IMR-90 (cell line): Measurements from ENCODE around the gene SRCAP. TPM values are rescaled to one million over a fixed set of nuclear protein-coding genes. Genes with fewer than 3 reads are reported as not detected.

ENCODE experiments used
- ATAC-seq: fragments of 200-7000 bp; cut with Tn5 transposase; 2 replicates; pipeline ENCODE4 v1.9.1; 2020; ENCODE audit warnings: low read depth, mild to moderate bottlenecking, moderate library complexity
- BruUV-seq: library from RNA; stranded (reverse); fragments of 400-500 nt; replicated peaks from 2 replicates; lab custom pipeline; 2021; lab: Mats Ljungman, UMichigan
- CTCF ChIA-PET: fragments of 300-600 bp; formaldehyde crosslinking; extraction: SDS; loops from one replicate; lab custom pipeline; 2021; ENCODE audit warnings: antibody characterized with exemption; lab: Yijun Ruan, JAX
- POLR2A ChIA-PET: fragments of 300-600 bp; sonication (Branson Sonifier 250); formaldehyde crosslinking; loops from one replicate; lab custom pipeline; 2022; ENCODE audit warnings: antibody characterized with exemption; ENCODE audit not compliant: unreplicated experiment; lab: Charles Lee
- DNase-seq: peaks from one replicate; pipeline ENCODE4 v3.0.0; 2013
- H2AFZ ChIP-seq: replicated peaks from 2 replicates; pipeline ENCODE3; 2013; ENCODE audit warnings: low read length, mild to moderate bottlenecking; ENCODE audit not compliant: poor library complexity
- H2AK5ac ChIP-seq: 2 replicates; pipeline ENCODE4 v1.6.1; 2013; ENCODE audit warnings: low read depth, low read length, inconsistent platforms
- H2AK9ac ChIP-seq: replicated peaks from 2 replicates; pipeline ENCODE3; 2013; ENCODE audit warnings: mild to moderate bottlenecking, low read depth, low read length, moderate library complexity; ENCODE audit not compliant: poor library complexity
- H2BK120ac ChIP-seq: 2 replicates; pipeline ENCODE4 v1.6.1; 2013; ENCODE audit warnings: low read depth, low read length, inconsistent platforms
- H2BK15ac ChIP-seq: 3 replicates; pipeline ENCODE4 v1.6.1; 2013; ENCODE audit warnings: low read depth, low read length, inconsistent platforms
- H2BK20ac ChIP-seq: 2 replicates; pipeline ENCODE4 v1.6.1; 2013; ENCODE audit warnings: low read depth, mild to moderate bottlenecking, inconsistent platforms, low read length, moderate library complexity
- H2BK5ac ChIP-seq: 2 replicates; pipeline ENCODE4 v1.6.1; 2013; ENCODE audit warnings: mild to moderate bottlenecking, low read depth, low read length, inconsistent platforms; ENCODE audit not compliant: poor library complexity, severe bottlenecking
- H3K14ac ChIP-seq: replicated peaks from 2 replicates; pipeline ENCODE4 v1.6.1; 2013; ENCODE audit warnings: low read depth, low read length, inconsistent platforms
- H3K18ac ChIP-seq: 2 replicates; pipeline ENCODE4 v1.6.1; 2013; ENCODE audit warnings: low read depth, low read length, control low read depth
- H3K23ac ChIP-seq: 2 replicates; pipeline ENCODE4 v1.6.1; 2013; ENCODE audit warnings: low read depth, low read length, inconsistent platforms
- H3K27ac ChIP-seq: 2 replicates; pipeline ENCODE4 v1.5.1; 2013; ENCODE audit warnings: mild to moderate bottlenecking, control low read depth, low read length; ENCODE audit not compliant: insufficient read depth
- H3K27me3 ChIP-seq: 2 replicates; pipeline ENCODE4 v1.6.1; 2013; ENCODE audit warnings: low read length; ENCODE audit not compliant: control insufficient read depth, insufficient read depth
- H3K36me3 ChIP-seq: 2 replicates; pipeline ENCODE4 v1.6.1; 2013; ENCODE audit warnings: low read length, mixed read lengths; ENCODE audit not compliant: control insufficient read depth, insufficient read depth
- H3K4ac ChIP-seq: 2 replicates; pipeline ENCODE4 v1.6.1; 2013; ENCODE audit warnings: low read depth, low read length, inconsistent platforms
- H3K4me1 ChIP-seq: 2 replicates; pipeline ENCODE4 v1.6.1; 2013; ENCODE audit warnings: low read length, mixed read lengths; ENCODE audit not compliant: control insufficient read depth, insufficient read depth
- H3K4me2 ChIP-seq: 2 replicates; pipeline ENCODE4 v1.6.1; 2013; ENCODE audit warnings: low read depth, mild to moderate bottlenecking, control low read depth, low read length, moderate library complexity
- H3K4me3 ChIP-seq: 2 replicates; pipeline ENCODE4 v1.5.1; 2013; ENCODE audit warnings: low read depth, mild to moderate bottlenecking, control low read depth, low read length, moderate library complexity; ENCODE audit not compliant: insufficient read depth
- H3K56ac ChIP-seq: 2 replicates; pipeline ENCODE4 v1.6.1; 2013; ENCODE audit warnings: low read length, inconsistent platforms; ENCODE audit not compliant: insufficient read depth; ENCODE audit errors: extremely low read depth
- H3K79me1 ChIP-seq, 2 experiments: 2 replicates each; pipeline ENCODE4 v1.6.1; 2013; ENCODE audit warnings: low read length in 2 of 2, inconsistent platforms in 1 of 2, low read depth in 1 of 2
- H3K9ac ChIP-seq: 2 replicates; pipeline ENCODE4 v1.6.1; 2013; ENCODE audit warnings: low read depth, low read length, control low read depth
- H3K9me1 ChIP-seq: 2 replicates; pipeline ENCODE4 v1.6.1; 2013; ENCODE audit warnings: low read length, inconsistent platforms; ENCODE audit not compliant: insufficient read depth
- H3K9me3 ChIP-seq: 2 replicates; pipeline ENCODE4 v1.6.1; 2013; ENCODE audit warnings: low read length; ENCODE audit not compliant: control insufficient read depth, insufficient read depth
- H4K20me1 ChIP-seq: 2 replicates; pipeline ENCODE4 v1.6.1; 2013; ENCODE audit warnings: low read length, inconsistent platforms; ENCODE audit not compliant: insufficient read depth
- H4K5ac ChIP-seq: 2 replicates; pipeline ENCODE4 v1.6.1; 2013; ENCODE audit warnings: mild to moderate bottlenecking, low read depth, low read length, control low read depth
- H4K8ac ChIP-seq, 2 experiments: 2 replicates each; pipeline ENCODE4 v1.6.1; 2013; ENCODE audit warnings: low read depth in 2 of 2, low read length in 2 of 2, control low read depth in 1 of 2, inconsistent platforms in 1 of 2
- H4K91ac ChIP-seq: 2 replicates; pipeline ENCODE4 v1.6.1; 2013; ENCODE audit warnings: low read depth, low read length, inconsistent platforms; ENCODE audit not compliant: insufficient read depth
- CHD1 ChIP-seq: IDR thresholded peaks from 2 replicates; pipeline ENCODE4 v1.6.1; 2012; ENCODE audit warnings: low read depth, low read length, improper control_type of control experiment
- MAFK ChIP-seq: IDR thresholded peaks from 2 replicates; pipeline ENCODE4 v1.6.1; 2012; ENCODE audit warnings: low read depth, low read length, improper control_type of control experiment
- MAZ ChIP-seq: IDR thresholded peaks from 2 replicates; pipeline ENCODE4 v1.6.1; 2012; ENCODE audit warnings: low read depth, mild to moderate bottlenecking, low read length, improper control_type of control experiment, moderate library complexity, borderline replicate concordance
- POLR2A ChIP-seq: IDR thresholded peaks from 2 replicates; pipeline ENCODE4 v1.6.1; 2012; ENCODE audit warnings: mild to moderate bottlenecking, low read depth, low read length
- SMC3 ChIP-seq: fragments of 150-350 bp; IDR thresholded peaks from 2 replicates; pipeline ENCODE4 v1.6.1; 2016; ENCODE audit warnings: low read depth, mild to moderate bottlenecking, antibody characterized with exemption, low read length, moderate library complexity
- WGBS, 2 experiments: methylation state at CpG; one replicate each; pipeline versions ENCODE4 v1.1.5 to v1.1.7; 2013; ENCODE audit warnings: missing lambda C conversion rate in 2 of 2; ENCODE audit not compliant: insufficient read length in 1 of 2; ENCODE audit errors: extremely low coverage in 2 of 2; 5-methylcytosine and 5-hydroxymethylcytosine counted together
- dilution Hi-C: fragments of 300-500 bp; cut with HindIII; formaldehyde crosslinking; loops from one replicate; pipeline ENCODE4 v1.14.3; 2018; ENCODE audit warnings: low sequenced_read_pairs; ENCODE audit not compliant: unreplicated experiment
- in situ Hi-C: fragments of 300-500 bp; cut with MboI; formaldehyde crosslinking; loops from 3 replicates; pipeline ENCODE4 v1.14.3; 2019; ENCODE audit warnings: low sequenced_read_pairs, inconsistent platforms, mixed read lengths
- intact Hi-C: fragments of 100-400 bp; cut with micrococcal nuclease; formaldehyde crosslinking; loops from 2 replicates; pipeline ENCODE4 v1.10.0; 2022
- polyA plus RNA-seq, 3 experiments: library from polyadenylated mRNA; depleted of rRNA; stranded (reverse); fragments of >200 nt; gene quantifications; 2 replicates each; pipeline ENCODE4 v1.2.3, GENCODE V29; 2012; ENCODE audit warnings: low replicate concordance in 1 of 3
- total RNA-seq: library from RNA; depleted of rRNA; stranded (reverse); fragments of >200 nt; gene quantifications from 2 replicates; pipeline ENCODE4 v1.2.3, GENCODE V29; 2012
- TF ChIP-seq, protein P1 (sequence below): conservative IDR thresholded peaks from 2 replicates; pipeline ENCODE4 v1.5.1; 2012; ENCODE audit warnings: mild to moderate bottlenecking, low read depth, low read length, improper control_type of control experiment

Gene SRCAP
- total and polyA plus RNA-seq, 2 of the 4 experiments (the other 2 are of a cell fraction), result 4.5 to 8.2 TPM

DNA sequence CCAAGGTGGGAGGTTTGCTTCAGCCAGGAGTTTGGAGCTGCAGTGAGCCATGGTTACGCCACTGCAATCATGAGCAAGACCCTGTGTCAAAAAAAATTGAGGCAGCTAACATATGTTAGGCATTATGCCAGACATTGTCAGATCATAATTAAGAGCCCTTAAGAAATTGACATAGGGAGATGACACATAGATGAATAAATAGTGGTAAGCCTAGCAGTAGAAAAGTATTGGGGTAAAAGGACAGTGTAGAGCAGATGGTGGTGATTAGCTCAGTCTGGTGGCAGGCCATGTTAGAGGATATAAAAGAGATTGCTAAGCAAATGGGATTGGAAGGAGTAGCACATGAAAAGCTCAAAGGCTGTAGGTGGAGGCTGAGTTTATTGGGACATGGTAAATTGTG is 22.6 kb downstream of the SRCAP start:
- Histone ChIP-seq H4K8ac (no peak overlapping the region), H2BK5ac (no peak overlapping the region), H3K36me3 (peaks cover 69% of the 10 kb centered on the region), H3K56ac (no peak overlapping the region), H3K9ac (no peak overlapping the region), H3K4me3 (no peak overlapping the region), H4K20me1 (peaks cover 11% of the 10 kb centered on the region), H3K4me2 (no peak overlapping the region), H3K4me1 (no peaks in the 10 kb centered on the region), H3K18ac (no peak overlapping the region), H3K27ac (no peak overlapping the region), H2BK20ac (no peak overlapping the region), H4K91ac (no peak overlapping the region), H3K9me1 (no peaks in the 10 kb centered on the region), H3K4ac (no peak overlapping the region), H2AK9ac (no peak overlapping the region), H3K79me1 (peaks cover 41 to 51% of the 10 kb centered on the region in 2 experiments), H4K5ac (no peak overlapping the region), H3K9me3 (no peaks in the 10 kb centered on the region), H2BK120ac (no peak overlapping the region), H2AFZ (no peak overlapping the region), H3K23ac (no peak overlapping the region), H3K14ac (no peak overlapping the region), H3K27me3 (no peaks in the 10 kb centered on the region), H2AK5ac (no peak overlapping the region), H2BK15ac (no peak overlapping the region)
- in situ Hi-C loops, result no loop called here
- DNase-seq (peak; percentile 16), ATAC-seq (no peak)
- POLR2A ChIA-PET, result no interaction called here
- intact Hi-C loops, result no loop called here
- BruUV-seq, result no TSS peak
- CTCF ChIA-PET, result no interaction called here
- dilution Hi-C loops, result no loop called here
- WGBS, 2 experiments, result no CpG with 5 or more reads among the region's 1 CpG
- no peak for TF ChIP-seq MAZ
- TF ChIP-seq, protein P1, sequence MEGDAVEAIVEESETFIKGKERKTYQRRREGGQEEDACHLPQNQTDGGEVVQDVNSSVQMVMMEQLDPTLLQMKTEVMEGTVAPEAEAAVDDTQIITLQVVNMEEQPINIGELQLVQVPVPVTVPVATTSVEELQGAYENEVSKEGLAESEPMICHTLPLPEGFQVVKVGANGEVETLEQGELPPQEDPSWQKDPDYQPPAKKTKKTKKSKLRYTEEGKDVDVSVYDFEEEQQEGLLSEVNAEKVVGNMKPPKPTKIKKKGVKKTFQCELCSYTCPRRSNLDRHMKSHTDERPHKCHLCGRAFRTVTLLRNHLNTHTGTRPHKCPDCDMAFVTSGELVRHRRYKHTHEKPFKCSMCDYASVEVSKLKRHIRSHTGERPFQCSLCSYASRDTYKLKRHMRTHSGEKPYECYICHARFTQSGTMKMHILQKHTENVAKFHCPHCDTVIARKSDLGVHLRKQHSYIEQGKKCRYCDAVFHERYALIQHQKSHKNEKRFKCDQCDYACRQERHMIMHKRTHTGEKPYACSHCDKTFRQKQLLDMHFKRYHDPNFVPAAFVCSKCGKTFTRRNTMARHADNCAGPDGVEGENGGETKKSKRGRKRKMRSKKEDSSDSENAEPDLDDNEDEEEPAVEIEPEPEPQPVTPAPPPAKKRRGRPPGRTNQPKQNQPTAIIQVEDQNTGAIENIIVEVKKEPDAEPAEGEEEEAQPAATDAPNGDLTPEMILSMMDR, result no peak
- TF ChIP-seq POLR2A, result no peak
- no peak for TF ChIP-seq CHD1
- no peak for TF ChIP-seq MAFK
- no peak for TF ChIP-seq SMC3
